Adrenal gland (tissue), 12 donors: ENCODE data around the gene TRAPPC4. TPM values are rescaled to one million over a fixed set of nuclear protein-coding genes. Genes with fewer than 3 reads are reported as not detected.

Experiments
- DNase-seq, 7 donors: peaks; one replicate each; pipeline ENCODE4 v3.0.0-alpha.2; 2019 to 2020
- H3K27ac ChIP-seq, 5 donors: fragments of 200-600 bp; sonication (generic) in 4 of 5; 1 replicate in 3 of 5; 2 replicates in 2 of 5; pipeline versions ENCODE4 v1.5.1 to v1.8.0; 2016 to 2020; ENCODE audit warnings: mild to moderate bottlenecking in 1 of 5
- H3K27me3 ChIP-seq: fragments of 200-600 bp; 2 replicates; pipeline ENCODE4 v1.8.0; 2021
- H3K36me3 ChIP-seq, 2 donors: fragments of 200-600 bp; replicated peaks in 1 of 2; 1 replicate in 1 of 2; 2 replicates in 1 of 2; pipeline versions ENCODE4 v1.5.1 to v1.8.0; 2018 to 2022
- H3K4me1 ChIP-seq, 2 donors: fragments of 200-600 bp; replicated peaks in 1 of 2; 1 replicate in 1 of 2; 2 replicates in 1 of 2; pipeline versions ENCODE4 v1.5.1 to v1.8.0; 2018 to 2021
- H3K4me3 ChIP-seq, 4 donors: fragments of 200-600 bp; sonication (generic) in 3 of 4; one replicate each; pipeline ENCODE4 v1.5.1; 2016 to 2018
- H3K9me3 ChIP-seq, 3 donors: fragments of 200-600 bp; sonication (generic) in 1 of 3; replicated peaks in 1 of 3; 1 replicate in 2 of 3; 2 replicates in 1 of 3; pipeline versions ENCODE4 v1.5.1 to v1.8.0; 2016 to 2021
- POLR2A ChIP-seq, 2 donors: fragments of 450-650 bp; IDR thresholded peaks; one replicate each; pipeline ENCODE4 v1.6.1; 2017; ENCODE audit warnings: antibody characterized with exemption in 2 of 2, mild to moderate bottlenecking in 2 of 2, moderate library complexity in 1 of 2
- WGBS, 4 donors: extraction: QIAGEN DNeasy Blood & Tissue Kit in 2 of 4; methylation state at CpG; one replicate each; pipeline versions ENCODE4 v1.1.5 to v1.1.7; 2013 to 2017; 5-methylcytosine and 5-hydroxymethylcytosine counted together
- intact Hi-C, 2 donors: fragments of 100-400 bp; cut with DNase I; formaldehyde crosslinking; loops; one replicate each; pipeline versions ENCODE4 v1.14.1 to v1.15.0; 2022 to 2023
- polyA plus RNA-seq, 3 donors: library from polyadenylated mRNA; stranded (reverse); fragments of 200-250 nt in 2 of 3; fragments of 350-450 nt in 1 of 3; fragmentation: Illumina TruSeq in 1 of 3; extraction: RNeasy Lipid Tissue Mini Kit (QIAGEN cat#74804) in 1 of 3; gene quantifications; one replicate each; pipeline ENCODE4 v1.2.3, GENCODE V29; 2013 to 2014
- total RNA-seq, 9 donors: library from RNA; depleted of rRNA in 4 of 9; stranded (reverse); fragments of >200 nt in 4 of 9; fragments of 120-200 nt in 1 of 9; fragmentation: NEBNext Ultra II Directional in 1 of 9; extraction: Animal tissue kit (Norgen Biotek cat#: 25700) in 1 of 9; gene quantifications; one replicate each; pipeline versions ENCODE4 v1.1.0 to v1.2.4, GENCODE V29; 2013 to 2023
- TF ChIP-seq, protein P1 (sequence below), 6 experiments: fragments of 450-650 bp in 4 of 6; fragments of 200-600 bp in 2 of 6; sonication (generic) in 1 of 6; IDR thresholded peaks; 1 replicate in 5 of 6; 2 replicates in 1 of 6; pipeline versions ENCODE4 v1.5.1 to v1.8.0; 2016 to 2021; ENCODE audit warnings: antibody characterized with exemption in 6 of 6, mild to moderate bottlenecking in 2 of 6, moderate library complexity in 1 of 6
- donor health status: healthy with polysubstance abuse.
- donor health status: Bipolar disorder and iron deficiency.
- donor health status: DM: yes; HTN: yes; CAD: no.
- donor health status: DM: no; HTN: no; CAD: no.
- donor health status: DM: no; HTN: no; CAD: no.
- donor health status: DM: yes; HTN: yes; CAD: no.

The TRAPPC4 gene
- total and polyA plus RNA-seq, 12 donors: 32.5 to 149 (median 83.1) TPM

DNA sequence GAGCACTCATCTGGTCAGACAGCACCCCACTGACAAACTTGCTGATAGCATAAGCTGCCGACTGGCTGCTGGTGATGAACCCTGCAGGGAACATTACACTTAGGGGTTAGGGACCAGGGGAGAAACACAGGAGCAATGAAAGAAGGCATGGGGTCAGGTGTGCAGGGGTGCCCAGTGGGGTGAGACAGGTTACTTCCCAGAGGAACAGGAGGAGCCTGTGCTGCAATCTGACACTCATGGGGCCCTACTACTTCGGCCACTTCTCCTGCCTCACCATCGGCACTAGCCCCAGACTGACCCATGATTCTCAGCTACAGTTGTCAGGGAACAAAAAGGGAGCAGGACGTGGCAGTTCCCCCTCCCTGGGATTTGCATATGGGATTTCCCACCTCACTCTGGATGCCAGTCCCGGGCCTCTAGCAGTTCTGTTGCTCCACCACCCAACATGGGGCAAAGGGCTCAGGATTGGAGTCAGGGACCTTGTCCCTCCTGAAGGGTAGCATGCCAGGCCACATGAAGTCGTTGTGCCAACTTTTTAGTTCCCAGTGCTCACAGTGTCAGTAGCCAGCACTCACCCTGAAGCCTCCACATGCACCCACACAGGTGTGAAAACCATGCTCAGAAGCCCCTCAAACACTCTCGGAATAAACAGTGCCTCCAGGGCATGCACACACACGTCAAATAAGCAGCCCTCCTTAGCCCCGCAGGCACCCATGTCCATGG is 9.9 kb downstream of the TRAPPC4 start:
- intact Hi-C loops: no loop called here
- H3K36me3 ChIP-seq: peaks cover 0 to 17% of the 10 kb centered on the region in 2 donors
- peaks cover 5 to 20% of the 10 kb centered on the region in 2 donors for H3K4me1 ChIP-seq
- no peak overlapping the region for H3K4me3 ChIP-seq
- H3K27me3 ChIP-seq: no peaks in the 10 kb centered on the region
- no peaks in the 10 kb centered on the region for H3K9me3 ChIP-seq
- 83 to 96% (median 85%) methylated on average over 5 to 9 of the region's 9 CpGs for WGBS, 4 donors
- TF ChIP-seq POLR2A (IDR thresholded peaks at IDR 0.05): no peak
- TF ChIP-seq, protein P1, sequence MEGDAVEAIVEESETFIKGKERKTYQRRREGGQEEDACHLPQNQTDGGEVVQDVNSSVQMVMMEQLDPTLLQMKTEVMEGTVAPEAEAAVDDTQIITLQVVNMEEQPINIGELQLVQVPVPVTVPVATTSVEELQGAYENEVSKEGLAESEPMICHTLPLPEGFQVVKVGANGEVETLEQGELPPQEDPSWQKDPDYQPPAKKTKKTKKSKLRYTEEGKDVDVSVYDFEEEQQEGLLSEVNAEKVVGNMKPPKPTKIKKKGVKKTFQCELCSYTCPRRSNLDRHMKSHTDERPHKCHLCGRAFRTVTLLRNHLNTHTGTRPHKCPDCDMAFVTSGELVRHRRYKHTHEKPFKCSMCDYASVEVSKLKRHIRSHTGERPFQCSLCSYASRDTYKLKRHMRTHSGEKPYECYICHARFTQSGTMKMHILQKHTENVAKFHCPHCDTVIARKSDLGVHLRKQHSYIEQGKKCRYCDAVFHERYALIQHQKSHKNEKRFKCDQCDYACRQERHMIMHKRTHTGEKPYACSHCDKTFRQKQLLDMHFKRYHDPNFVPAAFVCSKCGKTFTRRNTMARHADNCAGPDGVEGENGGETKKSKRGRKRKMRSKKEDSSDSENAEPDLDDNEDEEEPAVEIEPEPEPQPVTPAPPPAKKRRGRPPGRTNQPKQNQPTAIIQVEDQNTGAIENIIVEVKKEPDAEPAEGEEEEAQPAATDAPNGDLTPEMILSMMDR (IDR thresholded peaks at IDR 0.05): no peak
- DNase-seq: no peak
- peak overlapping the region in 2 of 5 donors; percentile 26 to 52 for H3K27ac ChIP-seq

DNA sequence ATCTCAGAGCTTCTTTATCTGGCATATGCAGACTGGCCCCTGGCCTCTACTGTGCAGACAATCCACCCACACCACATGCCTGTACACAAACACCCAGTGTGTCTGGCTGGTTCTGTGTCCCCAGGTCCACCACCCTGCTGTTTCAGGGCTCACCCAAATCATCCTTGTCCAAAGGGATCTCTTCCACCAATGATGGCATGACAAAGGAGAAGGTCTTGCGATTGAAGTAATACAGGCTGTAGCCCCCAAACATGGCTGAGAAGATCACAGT is 10.4 kb downstream of the TRAPPC4 start:
- H3K9me3 ChIP-seq: no peaks in the 10 kb centered on the region
- no peak for TF ChIP-seq POLR2A (IDR thresholded peaks at IDR 0.05)
- TF ChIP-seq, protein P1 (IDR thresholded peaks at IDR 0.05): no peak
- peaks cover 5 to 20% of the 10 kb centered on the region in 2 donors for H3K4me1 ChIP-seq
- H3K27me3 ChIP-seq: no peaks in the 10 kb centered on the region
- peak overlapping the region in 2 of 5 donors; percentile 26 to 52 for H3K27ac ChIP-seq
- no peak overlapping the region for H3K4me3 ChIP-seq
- WGBS, 4 donors: 87 to 100% (median 93%) methylated on average over 1 of the region's 1 CpG
- DNase-seq: no peak
- intact Hi-C loops: no loop called here
- H3K36me3 ChIP-seq: peaks cover 0 to 15% of the 10 kb centered on the region in 2 donors

DNA sequence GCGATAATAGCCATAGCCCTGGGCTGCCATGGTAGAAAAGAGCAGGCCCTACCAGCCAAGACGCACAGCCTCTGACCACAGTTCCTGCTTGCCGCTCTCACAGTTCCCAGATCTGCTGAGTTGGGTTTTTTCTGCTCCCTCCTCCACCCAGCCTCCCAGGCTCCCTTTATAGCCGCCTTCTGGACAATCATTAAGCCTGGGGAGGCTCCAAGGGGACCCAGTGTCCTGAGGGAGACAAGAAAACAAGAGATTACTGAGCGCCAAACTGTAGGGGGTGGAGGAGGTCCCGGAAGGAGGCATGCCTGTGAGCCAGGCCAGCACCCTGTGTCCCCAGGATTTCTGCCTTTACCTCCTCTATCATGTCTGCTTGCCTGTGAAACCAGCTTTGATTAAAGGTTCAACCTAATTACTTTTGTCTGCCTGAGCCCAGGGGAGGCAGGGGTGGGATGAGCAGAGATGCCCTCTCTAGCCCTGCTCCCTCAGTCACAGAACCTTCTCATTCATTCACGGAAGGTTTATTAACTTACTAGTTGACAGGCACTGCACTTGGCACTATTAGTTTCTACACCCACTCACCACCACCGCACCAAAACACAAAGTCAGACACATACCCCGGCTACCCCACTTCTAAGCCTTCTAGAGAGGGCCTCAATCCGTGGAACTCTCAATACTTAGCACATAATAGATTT is 10.9 kb downstream of the TRAPPC4 start:
- Histone ChIP-seq H3K4me3 (peak overlapping the region in 1 of 4 donors; percentile 58), H3K27ac (peak overlapping the region in 2 of 5 donors; percentile 52 to 79), H3K4me1 (peaks cover 5 to 20% of the 10 kb centered on the region in 2 donors), H3K36me3 (peaks cover 0 to 15% of the 10 kb centered on the region in 2 donors), H3K27me3 (no peaks in the 10 kb centered on the region), H3K9me3 (no peaks in the 10 kb centered on the region)
- WGBS, 4 donors: 65 to 73% (median 68%) methylated on average over 10 of the region's 10 CpGs
- TF ChIP-seq, protein P1 (IDR thresholded peaks at IDR 0.05): no peak
- no peak for TF ChIP-seq POLR2A (IDR thresholded peaks at IDR 0.05)
- peak in 2 of 7 donors; percentile 22 to 30 for DNase-seq
- intact Hi-C loops: no loop called here

DNA sequence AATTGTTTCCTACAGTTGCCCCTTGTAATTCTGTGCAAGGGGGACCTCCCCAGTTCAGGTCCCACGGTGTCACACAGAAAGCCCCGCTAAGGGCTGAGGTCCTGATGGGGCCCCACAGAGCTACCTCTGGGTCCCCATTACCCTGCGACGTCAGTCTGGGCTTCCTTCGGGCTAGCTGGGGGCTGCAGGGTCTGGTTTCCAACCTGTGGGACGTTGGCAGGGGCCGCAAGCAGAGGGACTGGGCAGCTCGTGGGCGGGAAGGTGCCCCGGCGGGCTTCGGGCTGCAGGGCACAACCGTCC is 11.4 kb downstream of the TRAPPC4 start:
- TF ChIP-seq, protein P1 (IDR thresholded peaks at IDR 0.05): no peak
- TF ChIP-seq POLR2A (IDR thresholded peaks at IDR 0.05): no peak
- Histone ChIP-seq H3K36me3 (peaks cover 0 to 11% of the 10 kb centered on the region in 2 donors), H3K9me3 (no peaks in the 10 kb centered on the region), H3K4me1 (peaks cover 5 to 20% of the 10 kb centered on the region in 2 donors), H3K4me3 (peak overlapping the region; percentile 56 to 72 (median 64)), H3K27me3 (no peaks in the 10 kb centered on the region), H3K27ac (peak overlapping the region in 2 of 5 donors; percentile 63 to 79)
- intact Hi-C loops: no loop called here
- DNase-seq: no peak
- 4 to 10% (median 8%) methylated on average over 5 to 13 of the region's 13 CpGs for WGBS, 4 donors
